Ishikawa (cell line): ENCODE data around the gene CHCHD6.

Experiments used
- CEBPB ChIP-seq: IDR thresholded peaks from 2 replicates; pipeline ENCODE4 v1.6.1; 2012
- CREB1 ChIP-seq: IDR thresholded peaks from 2 replicates; pipeline ENCODE4 v1.6.1; 2012; ENCODE audit warnings: low read depth
- EGR1 ChIP-seq: IDR thresholded peaks from 2 replicates; pipeline ENCODE4 v1.6.1; 2012
- EP300 ChIP-seq: IDR thresholded peaks from 2 replicates; pipeline ENCODE4 v1.6.1; 2012; ENCODE audit warnings: borderline replicate concordance
- FOXM1 ChIP-seq: IDR thresholded peaks from 2 replicates; pipeline ENCODE4 v1.6.1; 2012; ENCODE audit warnings: low read depth, borderline replicate concordance
- NFIC ChIP-seq: IDR thresholded peaks from 2 replicates; pipeline ENCODE4 v1.6.1; 2012
- RAD21 ChIP-seq: IDR thresholded peaks from 2 replicates; pipeline ENCODE4 v1.6.1; 2012; ENCODE audit warnings: low read depth
- TAF1 ChIP-seq: IDR thresholded peaks from 2 replicates; pipeline ENCODE4 v1.6.1; 2012; ENCODE audit warnings: low read depth, mild to moderate bottlenecking
- TCF12 ChIP-seq: IDR thresholded peaks from 2 replicates; pipeline ENCODE4 v1.6.1; 2012; ENCODE audit warnings: low read depth
- TEAD4 ChIP-seq: IDR thresholded peaks from 2 replicates; pipeline ENCODE4 v1.6.1; 2012
- USF1 ChIP-seq: IDR thresholded peaks from 2 replicates; pipeline ENCODE4 v1.6.1; 2012
- YY1 ChIP-seq: IDR thresholded peaks from 2 replicates; pipeline ENCODE4 v1.6.1; 2012; ENCODE audit warnings: low read depth
- ZBTB7A ChIP-seq: IDR thresholded peaks from 2 replicates; pipeline ENCODE4 v1.6.1; 2012; ENCODE audit warnings: low read depth
- TF ChIP-seq, protein P1 (sequence below): IDR thresholded peaks from 2 replicates; pipeline ENCODE4 v1.6.1; 2012
- TF ChIP-seq, protein P2 (sequence below): IDR thresholded peaks from 2 replicates; pipeline ENCODE4 v1.6.1; 2012; ENCODE audit warnings: low read depth, mild to moderate bottlenecking

CHCHD6 gene

GRCh38 chr3:126995254-126995780, 291.3 kb downstream of the CHCHD6 start:
- TF ChIP-seq EP300: no peak

DNA sequence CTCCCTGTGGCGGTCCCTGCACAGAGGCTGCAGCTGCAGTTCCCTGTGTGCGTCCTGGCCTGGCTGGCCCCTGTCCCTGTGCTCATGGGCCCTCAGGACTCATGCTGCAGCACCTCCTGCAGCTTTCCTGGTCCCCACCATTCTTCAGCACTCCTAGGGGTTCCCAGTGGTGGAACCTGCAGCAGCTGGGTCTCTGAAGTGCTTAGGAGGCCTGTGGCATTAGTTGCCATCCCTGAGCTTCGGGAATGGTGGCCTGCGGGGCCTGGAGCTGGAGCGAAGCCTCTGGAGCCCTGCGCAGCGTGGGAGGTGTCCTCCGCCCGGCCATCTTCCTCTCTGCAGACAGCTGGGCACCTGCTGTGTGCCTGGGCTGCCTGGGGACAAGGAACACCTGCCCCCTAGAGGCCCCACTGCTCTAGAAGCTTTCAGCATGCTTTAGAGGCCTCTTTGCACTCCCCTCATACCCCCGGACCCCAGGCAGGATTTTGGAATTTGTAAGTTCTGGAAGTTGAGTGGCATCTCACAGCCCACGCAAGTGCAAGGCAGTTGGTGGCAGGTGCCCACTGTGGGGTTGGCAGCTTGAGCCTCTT, 292.0 kb downstream of the CHCHD6 start:
- TF ChIP-seq, protein P1, sequence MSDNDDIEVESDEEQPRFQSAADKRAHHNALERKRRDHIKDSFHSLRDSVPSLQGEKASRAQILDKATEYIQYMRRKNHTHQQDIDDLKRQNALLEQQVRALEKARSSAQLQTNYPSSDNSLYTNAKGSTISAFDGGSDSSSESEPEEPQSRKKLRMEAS: no peak
- TF ChIP-seq, protein P2, sequence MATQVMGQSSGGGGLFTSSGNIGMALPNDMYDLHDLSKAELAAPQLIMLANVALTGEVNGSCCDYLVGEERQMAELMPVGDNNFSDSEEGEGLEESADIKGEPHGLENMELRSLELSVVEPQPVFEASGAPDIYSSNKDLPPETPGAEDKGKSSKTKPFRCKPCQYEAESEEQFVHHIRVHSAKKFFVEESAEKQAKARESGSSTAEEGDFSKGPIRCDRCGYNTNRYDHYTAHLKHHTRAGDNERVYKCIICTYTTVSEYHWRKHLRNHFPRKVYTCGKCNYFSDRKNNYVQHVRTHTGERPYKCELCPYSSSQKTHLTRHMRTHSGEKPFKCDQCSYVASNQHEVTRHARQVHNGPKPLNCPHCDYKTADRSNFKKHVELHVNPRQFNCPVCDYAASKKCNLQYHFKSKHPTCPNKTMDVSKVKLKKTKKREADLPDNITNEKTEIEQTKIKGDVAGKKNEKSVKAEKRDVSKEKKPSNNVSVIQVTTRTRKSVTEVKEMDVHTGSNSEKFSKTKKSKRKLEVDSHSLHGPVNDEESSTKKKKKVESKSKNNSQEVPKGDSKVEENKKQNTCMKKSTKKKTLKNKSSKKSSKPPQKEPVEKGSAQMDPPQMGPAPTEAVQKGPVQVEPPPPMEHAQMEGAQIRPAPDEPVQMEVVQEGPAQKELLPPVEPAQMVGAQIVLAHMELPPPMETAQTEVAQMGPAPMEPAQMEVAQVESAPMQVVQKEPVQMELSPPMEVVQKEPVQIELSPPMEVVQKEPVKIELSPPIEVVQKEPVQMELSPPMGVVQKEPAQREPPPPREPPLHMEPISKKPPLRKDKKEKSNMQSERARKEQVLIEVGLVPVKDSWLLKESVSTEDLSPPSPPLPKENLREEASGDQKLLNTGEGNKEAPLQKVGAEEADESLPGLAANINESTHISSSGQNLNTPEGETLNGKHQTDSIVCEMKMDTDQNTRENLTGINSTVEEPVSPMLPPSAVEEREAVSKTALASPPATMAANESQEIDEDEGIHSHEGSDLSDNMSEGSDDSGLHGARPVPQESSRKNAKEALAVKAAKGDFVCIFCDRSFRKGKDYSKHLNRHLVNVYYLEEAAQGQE: no peak
- TF ChIP-seq ZBTB7A (no peak), TEAD4 (no peak), CEBPB (no peak), USF1 (no peak), CREB1 (no peak), RAD21 (no peak), EGR1 (no peak), TAF1 (no peak), YY1 (no peak)

GRCh38 chr3:126996905-126997304, 292.9 kb downstream of the CHCHD6 start:
- TF ChIP-seq USF1 (no peak), TAF1 (no peak), YY1 (no peak), TEAD4 (no peak)

DNA sequence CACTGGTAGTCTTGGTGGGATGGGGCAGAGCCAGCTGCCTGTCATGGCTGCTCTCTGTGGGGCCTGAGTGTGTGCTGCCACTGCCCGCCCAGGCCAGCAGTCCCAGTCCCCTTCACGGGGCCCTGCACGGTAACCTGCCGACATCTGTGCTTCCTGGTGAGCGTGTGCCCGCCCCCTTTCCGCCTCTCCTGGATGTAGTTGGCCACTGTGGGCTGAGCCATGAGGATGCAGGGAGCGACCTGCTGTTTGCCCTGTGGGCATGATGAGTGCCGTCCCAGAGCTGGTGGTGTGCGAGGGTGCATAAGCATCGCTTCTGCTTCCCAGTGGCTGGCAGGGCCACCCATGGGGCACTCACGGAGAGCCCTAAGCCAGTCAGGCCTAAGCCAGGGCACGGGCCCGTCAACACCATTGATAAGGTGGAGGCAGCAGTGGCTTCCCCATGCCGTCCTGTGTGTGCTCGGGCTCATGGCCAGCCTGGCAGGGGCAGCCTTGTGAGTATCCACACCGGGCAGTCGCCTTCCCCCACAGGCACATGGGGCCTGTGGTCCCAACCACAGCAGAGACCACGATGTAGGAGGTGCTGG, 293.5 kb downstream of the CHCHD6 start:
- TF ChIP-seq, protein P2: no peak
- TF ChIP-seq USF1 (no peak), YY1 (no peak), TEAD4 (no peak), FOXM1 (no peak), CEBPB (no peak), EP300 (no peak), NFIC (no peak), TCF12 (no peak), CREB1 (no peak), RAD21 (no peak), EGR1 (no peak), TAF1 (no peak), ZBTB7A (no peak)
- TF ChIP-seq, protein P1: no peak

DNA sequence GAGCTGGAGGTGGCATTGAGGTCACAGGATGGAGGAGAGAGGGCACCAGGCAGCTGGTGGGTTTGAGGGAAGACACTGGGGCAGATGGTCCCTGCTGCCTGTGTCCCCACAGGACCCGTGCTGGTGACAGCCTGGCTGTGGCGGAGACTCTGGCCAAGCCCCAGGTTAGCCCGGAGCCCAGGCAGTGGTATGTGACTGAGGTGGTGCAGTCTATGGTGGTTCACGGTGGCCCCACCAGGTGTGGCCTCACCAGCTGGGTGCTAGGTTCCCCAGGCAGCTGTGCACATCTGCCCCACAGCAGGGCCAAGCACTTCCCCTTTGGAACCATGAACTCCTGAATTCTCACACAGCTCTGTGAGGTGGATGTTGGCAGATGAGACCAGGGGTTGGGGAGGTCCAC, 294.3 kb downstream of the CHCHD6 start:
- TF ChIP-seq, protein P2: no peak
- TF ChIP-seq NFIC (no peak), RAD21 (no peak), ZBTB7A (no peak), FOXM1 (no peak), TCF12 (no peak)
